ENCODE measurements around the gene IL31RA. TPM values are rescaled to one million over a fixed set of nuclear protein-coding genes. Genes with fewer than 3 reads are reported as not detected.

The IL31RA gene
- total and polyA plus RNA-seq, 2 of the 13 experiments (the other 11 are each of a cell fraction or from before 2014, with no cell fraction given) = not detected

DNA sequence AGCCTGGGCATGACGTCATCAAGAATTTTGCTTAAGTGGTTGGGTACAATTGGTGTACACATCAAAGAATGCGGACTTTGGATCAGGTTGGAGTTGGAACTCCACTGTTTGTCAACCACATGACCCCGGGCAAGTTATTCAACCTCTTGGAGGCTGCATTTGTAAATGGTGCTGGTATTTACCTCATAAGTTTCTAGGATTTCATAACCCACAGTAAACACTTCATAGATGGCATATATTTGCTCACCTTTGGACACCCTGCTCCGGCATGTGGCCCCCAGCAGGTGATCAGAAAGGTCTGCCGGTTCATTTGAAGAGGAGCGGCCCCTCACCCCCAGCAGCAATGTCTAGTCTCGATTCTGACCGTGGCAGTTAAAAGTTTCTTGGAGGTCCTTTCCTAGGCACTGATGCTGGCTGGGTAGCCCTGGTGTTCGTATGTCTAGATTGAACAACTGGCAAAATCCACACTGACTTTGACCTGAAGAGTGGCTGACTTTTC, 83.0 kb downstream of the IL31RA start (continued):
- TF ChIP-seq THRA (CRISPR knock-in tag; IDR thresholded peaks at IDR 0.05; ENCODE audit: borderline replicate concordance) = peak; percentile 91; the same call in 1 of the 2 replicates
- TF ChIP-seq, protein P1, sequence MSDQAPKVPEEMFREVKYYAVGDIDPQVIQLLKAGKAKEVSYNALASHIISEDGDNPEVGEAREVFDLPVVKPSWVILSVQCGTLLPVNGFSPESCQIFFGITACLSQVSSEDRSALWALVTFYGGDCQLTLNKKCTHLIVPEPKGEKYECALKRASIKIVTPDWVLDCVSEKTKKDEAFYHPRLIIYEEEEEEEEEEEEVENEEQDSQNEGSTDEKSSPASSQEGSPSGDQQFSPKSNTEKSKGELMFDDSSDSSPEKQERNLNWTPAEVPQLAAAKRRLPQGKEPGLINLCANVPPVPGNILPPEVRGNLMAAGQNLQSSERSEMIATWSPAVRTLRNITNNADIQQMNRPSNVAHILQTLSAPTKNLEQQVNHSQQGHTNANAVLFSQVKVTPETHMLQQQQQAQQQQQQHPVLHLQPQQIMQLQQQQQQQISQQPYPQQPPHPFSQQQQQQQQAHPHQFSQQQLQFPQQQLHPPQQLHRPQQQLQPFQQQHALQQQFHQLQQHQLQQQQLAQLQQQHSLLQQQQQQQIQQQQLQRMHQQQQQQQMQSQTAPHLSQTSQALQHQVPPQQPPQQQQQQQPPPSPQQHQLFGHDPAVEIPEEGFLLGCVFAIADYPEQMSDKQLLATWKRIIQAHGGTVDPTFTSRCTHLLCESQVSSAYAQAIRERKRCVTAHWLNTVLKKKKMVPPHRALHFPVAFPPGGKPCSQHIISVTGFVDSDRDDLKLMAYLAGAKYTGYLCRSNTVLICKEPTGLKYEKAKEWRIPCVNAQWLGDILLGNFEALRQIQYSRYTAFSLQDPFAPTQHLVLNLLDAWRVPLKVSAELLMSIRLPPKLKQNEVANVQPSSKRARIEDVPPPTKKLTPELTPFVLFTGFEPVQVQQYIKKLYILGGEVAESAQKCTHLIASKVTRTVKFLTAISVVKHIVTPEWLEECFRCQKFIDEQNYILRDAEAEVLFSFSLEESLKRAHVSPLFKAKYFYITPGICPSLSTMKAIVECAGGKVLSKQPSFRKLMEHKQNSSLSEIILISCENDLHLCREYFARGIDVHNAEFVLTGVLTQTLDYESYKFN (CRISPR knock-in tag; conservative IDR thresholded peaks at IDR 0.05) = peak; percentile 100
- TF ChIP-seq ZNF30 (CRISPR knock-in tag; IDR thresholded peaks at IDR 0.05) = no peak
- no peak; the same call in 1 of the 2 replicates for TF ChIP-seq ZNF232 (CRISPR knock-in tag; IDR thresholded peaks at IDR 0.05; ENCODE audit: borderline replicate concordance)
- peak; percentile 81; the same call in 1 of the 2 replicates for TF ChIP-seq ZC3H13 (CRISPR knock-in tag; IDR thresholded peaks at IDR 0.05)
- peak; percentile 96 for TF ChIP-seq CEBPG (CRISPR knock-in tag; IDR thresholded peaks at IDR 0.05)
- TF ChIP-seq ZNF121 (CRISPR knock-in tag; IDR thresholded peaks at IDR 0.05) = peak; percentile 28; the same call in 1 of the 2 replicates
- no peak for TF ChIP-seq HNRNPLL (IDR thresholded peaks at IDR 0.05; ENCODE audit: low read depth, low read length, poor library complexity, severe bottlenecking)
- no peak for TF ChIP-seq TSC22D2 (CRISPR knock-in tag; IDR thresholded peaks at IDR 0.05; ENCODE audit: borderline replicate concordance)
- TF ChIP-seq STAT5B (CRISPR knock-in tag; IDR thresholded peaks at IDR 0.05) = no peak; the same call in 1 of the 2 replicates
- TF ChIP-seq ZNF792 (CRISPR knock-in tag; IDR thresholded peaks at IDR 0.05) = peak; percentile 88
- peak; percentile 96; the same call in 1 of the 2 replicates for TF ChIP-seq ZNF589 (CRISPR knock-in tag; conservative IDR thresholded peaks at IDR 0.05)
- no peak for TF ChIP-seq ZKSCAN5 (CRISPR knock-in tag; IDR thresholded peaks at IDR 0.05)
- peak; percentile 92 for TF ChIP-seq ZNF772 (CRISPR knock-in tag; IDR thresholded peaks at IDR 0.05)
- TF ChIP-seq UBTF (CRISPR knock-in tag; IDR thresholded peaks at IDR 0.05) = peak; percentile 31; the same call in 1 of the 2 replicates
- 0 out of 2 replicates have a peak, but pooled peaks have one; percentile 15 for TF ChIP-seq NFYB (CRISPR knock-in tag; IDR thresholded peaks at IDR 0.05)
- 0 out of 2 replicates have a peak, but pooled peaks have one; percentile 20 for TF ChIP-seq ZNF24 (IDR thresholded peaks at IDR 0.05)
- TF ChIP-seq ZNF788 (CRISPR knock-in tag; IDR thresholded peaks at IDR 0.05; ENCODE audit: borderline replicate concordance) = peak; percentile 98
- TF ChIP-seq IKZF1 (IDR thresholded peaks at IDR 0.05) = no peak
- no peak for TF ChIP-seq POLR2AphosphoS2 (IDR thresholded peaks at IDR 0.05; ENCODE audit: low read depth, low read length)
- TF ChIP-seq RBFOX2 (IDR thresholded peaks at IDR 0.05; ENCODE audit: low read depth, low read length) = no peak
- peak; percentile 8; the same call in 1 of the 2 replicates for TF ChIP-seq ZNF652 (CRISPR knock-in tag; IDR thresholded peaks at IDR 0.05; ENCODE audit: borderline replicate concordance, low read depth)
- TF ChIP-seq SIX4 (CRISPR knock-in tag; IDR thresholded peaks at IDR 0.05) = peak; percentile 92
- TF ChIP-seq ZNF431 (CRISPR knock-in tag; IDR thresholded peaks at IDR 0.05; ENCODE audit: borderline replicate concordance, low read depth) = peak; percentile 88
- TF ChIP-seq ZNF598 (CRISPR knock-in tag; IDR thresholded peaks at IDR 0.05; ENCODE audit: borderline replicate concordance) = no peak
- peak; percentile 85 for TF ChIP-seq KAT8 (CRISPR knock-in tag; IDR thresholded peaks at IDR 0.05)

Measured in HepG2 (cell line).